Naive thymus-derived CD8-positive, alpha-beta T cell (primary cell): Measurements from ENCODE around the gene HIC2. TPM values are rescaled to one million over a fixed set of nuclear protein-coding genes. Genes with fewer than 3 reads are reported as not detected.
"Not testable (repeated sequence)": the region's sequence is repeated elsewhere in the genome, so short reads cannot be mapped to it uniquely, and the experiment has no call there.

ENCODE experiments used
- ATAC-seq, 2 donors: fragments of 150-1000 bp; cut with Tn5 transposase in 1 of 2; sonication (Bioruptor Pico), chemical (Tn5 transposase) in 1 of 2; 1 replicate in 1 of 2; 2 replicates in 1 of 2; pipeline ENCODE4 v1.10.0; 2021; ENCODE audit warnings: mild to moderate bottlenecking in 2 of 2, moderate library complexity in 2 of 2
- POLR2A ChIA-PET: fragments of 350-600 bp; sonication (Branson Sonifier 250); formaldehyde crosslinking; loops from one replicate; lab custom pipeline; 2021; ENCODE audit warnings: antibody characterized with exemption; lab: Charles Lee
- DNase-seq, 10 donors: peaks; one replicate each; pipeline versions ENCODE4 v3.0.0 to v3.0.0-alpha.2; 2020 to 2022
- H3K27ac Mint-ChIP-seq, 10 donors: one replicate each; pipeline ENCODE4 v1.8.0; 2020 to 2022; ENCODE audit warnings: mild to moderate bottlenecking in 10 of 10, mixed read lengths in 10 of 10, moderate library complexity in 4 of 10, inconsistent platforms in 1 of 10
- H3K27me3 Mint-ChIP-seq, 5 donors: one replicate each; pipeline ENCODE4 v1.8.0; 2021 to 2022; ENCODE audit warnings: mixed read lengths in 5 of 5
- H3K36me3 Mint-ChIP-seq, 3 donors: one replicate each; pipeline ENCODE4 v1.8.0; 2020 to 2022; ENCODE audit warnings: mixed read lengths in 3 of 3, mild to moderate bottlenecking in 2 of 3, inconsistent platforms in 1 of 3
- H3K4me1 Mint-ChIP-seq, 4 donors: one replicate each; pipeline ENCODE4 v1.8.0; 2021 to 2022; ENCODE audit warnings: mixed read lengths in 4 of 4
- H3K4me3 Mint-ChIP-seq, 10 donors: one replicate each; pipeline ENCODE4 v1.8.0; 2020 to 2022; ENCODE audit warnings: mild to moderate bottlenecking in 10 of 10, mixed read lengths in 10 of 10, moderate library complexity in 6 of 10, inconsistent platforms in 1 of 10
- H3K9me3 Mint-ChIP-seq, 9 donors: one replicate each; pipeline ENCODE4 v1.8.0; 2020 to 2022; ENCODE audit warnings: mixed read lengths in 9 of 9, mild to moderate bottlenecking in 3 of 9, inconsistent platforms in 1 of 9, moderate library complexity in 1 of 9
- polyA plus RNA-seq, 3 donors: library from polyadenylated mRNA; unstranded; fragments of 300-500 nt; fragmentation: Illumina TruSeq; gene quantifications; one replicate each; pipeline ENCODE4 v1.2.3, GENCODE V29; 2021
- total RNA-seq, 8 experiments: library from RNA in 2 of 8; stranded (reverse) in 2 of 8; gene quantifications; one replicate each; pipeline ENCODE4 v1.2.3 and lab custom pipeline; 2021 to 2026

The HIC2 gene
- total and polyA plus RNA-seq, 5 experiments from 2014 or later: 0.77 to 11.3 (median 1.1) TPM

- ATAC-seq, H3K4me1 Mint-ChIP-seq, POLR2A ChIA-PET, DNase-seq, H3K4me3 Mint-ChIP-seq, H3K27me3 Mint-ChIP-seq, H3K27ac Mint-ChIP-seq, H3K9me3 Mint-ChIP-seq: not testable (repeated sequence)
- H3K36me3 Mint-ChIP-seq: peaks cover 0 to 11% (median 0%) of the 10 kb centered on the region in 3 donors
Observed at GRCh38 chr22:21442123-21442522, 25.0 kb downstream of the HIC2 start.

- H3K27me3 Mint-ChIP-seq, POLR2A ChIA-PET, ATAC-seq, H3K27ac Mint-ChIP-seq, H3K4me1 Mint-ChIP-seq, H3K4me3 Mint-ChIP-seq, H3K9me3 Mint-ChIP-seq: not testable (repeated sequence)
- peak in 2 of 10 donors; percentile 11 to 46 for DNase-seq
- H3K36me3 Mint-ChIP-seq: peaks cover 0 to 14% (median 0%) of the 10 kb centered on the region in 3 donors
Observed at GRCh38 chr22:21442646-21443045, 25.5 kb downstream of the HIC2 start.

DNA sequence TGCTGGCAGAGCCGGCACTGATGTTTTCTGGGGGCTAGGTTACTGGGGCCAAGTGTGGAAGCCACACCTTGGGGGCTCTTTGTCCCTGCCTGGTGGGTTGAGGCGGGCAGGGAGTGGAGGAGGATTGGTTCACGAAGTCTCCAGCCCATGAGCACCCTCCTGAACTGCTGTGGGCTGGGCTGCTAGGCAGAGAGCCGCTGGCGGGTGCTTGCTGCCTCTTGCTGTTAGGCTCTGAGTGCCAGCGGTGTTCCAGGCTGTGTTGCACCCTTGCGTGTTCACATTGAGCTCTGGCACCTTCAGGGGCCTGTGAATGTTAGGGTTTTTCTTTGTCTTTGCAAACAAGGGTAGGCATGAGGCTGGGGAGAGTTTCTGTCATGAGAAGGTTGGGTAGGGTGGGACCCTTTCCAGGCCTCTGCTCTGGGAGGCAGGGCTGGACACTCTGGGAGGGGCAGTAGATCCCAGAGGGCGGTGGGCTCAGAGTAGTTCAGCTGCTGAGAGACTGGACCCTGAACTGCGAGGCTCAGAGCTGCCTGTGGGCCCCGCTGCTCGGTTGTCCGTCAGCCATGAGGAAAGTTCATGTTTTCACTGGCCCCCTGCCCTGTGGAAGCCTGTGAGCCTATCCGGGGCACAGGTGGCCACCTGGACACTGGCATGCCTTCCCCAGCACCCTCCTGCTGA is 26.0 kb downstream of the HIC2 start:
- peaks cover 0 to 3% (median 0%) of the 10 kb centered on the region in 4 donors for H3K4me1 Mint-ChIP-seq
- H3K4me3 Mint-ChIP-seq: no peak overlapping the region
- POLR2A ChIA-PET: no interaction called here
- H3K36me3 Mint-ChIP-seq: peaks cover 0 to 19% (median 0%) of the 10 kb centered on the region in 3 donors
- DNase-seq: peak in 2 of 10 donors; percentile 10 to 53
- ATAC-seq: no peak
- no peaks in the 10 kb centered on the region for H3K9me3 Mint-ChIP-seq
- peak overlapping the region in 1 of 10 donors; percentile 65 for H3K27ac Mint-ChIP-seq
- H3K27me3 Mint-ChIP-seq: no peaks in the 10 kb centered on the region

GRCh38 chr22:21443735-21444421 is 26.7 kb downstream of the HIC2 start:
- Mint-ChIP-seq H3K4me1 (peaks cover 0 to 3% (median 0%) of the 10 kb centered on the region in 4 donors), H3K4me3 (no peak overlapping the region), H3K9me3 (no peaks in the 10 kb centered on the region), H3K36me3 (peaks cover 0 to 22% (median 0%) of the 10 kb centered on the region in 3 donors), H3K27ac (no peak overlapping the region), H3K27me3 (no peaks in the 10 kb centered on the region)
- DNase-seq (peak in 1 of 10 donors; percentile 41), ATAC-seq (no peak)
- POLR2A ChIA-PET: no interaction called here

- POLR2A ChIA-PET: no interaction called here
Observed at GRCh38 chr22:21444701-21445436, 27.7 kb downstream of the HIC2 start.

DNA sequence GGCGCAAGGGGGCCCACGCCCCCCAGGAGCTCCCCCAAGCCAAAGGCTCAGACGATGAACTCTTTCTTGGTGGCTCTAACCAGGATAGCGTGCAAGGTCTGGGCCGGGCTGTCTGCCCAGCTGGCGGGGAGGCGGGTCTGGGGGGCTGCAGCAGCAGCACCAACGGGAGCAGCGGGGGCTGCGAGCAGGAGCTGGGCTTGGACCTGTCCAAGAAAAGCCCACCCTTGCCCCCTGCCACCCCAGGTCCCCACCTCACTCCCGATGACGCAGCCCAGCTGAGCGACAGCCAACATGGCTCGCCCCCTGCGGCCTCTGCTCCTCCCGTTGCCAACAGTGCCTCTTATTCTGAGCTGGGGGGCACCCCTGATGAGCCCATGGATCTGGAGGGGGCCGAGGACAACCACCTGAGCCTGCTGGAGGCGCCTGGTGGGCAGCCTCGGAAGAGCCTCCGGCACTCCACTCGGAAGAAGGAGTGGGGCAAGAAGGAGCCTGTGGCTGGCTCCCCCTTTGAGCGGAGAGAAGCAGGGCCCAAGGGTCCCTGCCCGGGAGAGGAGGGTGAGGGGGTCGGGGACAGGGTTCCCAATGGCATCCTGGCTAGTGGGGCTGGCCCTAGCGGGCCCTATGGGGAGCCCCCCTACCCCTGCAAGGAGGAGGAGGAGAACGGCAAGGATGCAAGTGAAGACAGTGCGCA is 28.4 kb downstream of the HIC2 start:
- Mint-ChIP-seq H3K27me3 (no peaks in the 10 kb centered on the region), H3K27ac (no peak overlapping the region), H3K9me3 (no peaks in the 10 kb centered on the region), H3K36me3 (peaks cover 0 to 22% (median 0%) of the 10 kb centered on the region in 3 donors), H3K4me3 (no peak overlapping the region), H3K4me1 (peaks cover 0 to 3% (median 0%) of the 10 kb centered on the region in 4 donors)
- DNase-seq: peak in 2 of 10 donors; percentile 12 to 45
- no peak for ATAC-seq
- POLR2A ChIA-PET: no interaction called here

More at GRCh38 chr22:21444701-21445436, 27.7 kb downstream of the HIC2 start:
- Mint-ChIP-seq H3K4me1 (peaks cover 0 to 3% (median 0%) of the 10 kb centered on the region in 4 donors), H3K4me3 (no peak overlapping the region), H3K27me3 (no peaks in the 10 kb centered on the region), H3K27ac (no peak overlapping the region), H3K36me3 (peaks cover 0 to 22% (median 0%) of the 10 kb centered on the region in 3 donors), H3K9me3 (no peaks in the 10 kb centered on the region)
- DNase-seq (peak in 2 of 10 donors; percentile 12 to 49), ATAC-seq (no peak)

- ATAC-seq: no peak
- no peaks in the 10 kb centered on the region for H3K9me3 Mint-ChIP-seq
Observed at GRCh38 chr22:21446128-21446826, 29.1 kb downstream of the HIC2 start.

DNA sequence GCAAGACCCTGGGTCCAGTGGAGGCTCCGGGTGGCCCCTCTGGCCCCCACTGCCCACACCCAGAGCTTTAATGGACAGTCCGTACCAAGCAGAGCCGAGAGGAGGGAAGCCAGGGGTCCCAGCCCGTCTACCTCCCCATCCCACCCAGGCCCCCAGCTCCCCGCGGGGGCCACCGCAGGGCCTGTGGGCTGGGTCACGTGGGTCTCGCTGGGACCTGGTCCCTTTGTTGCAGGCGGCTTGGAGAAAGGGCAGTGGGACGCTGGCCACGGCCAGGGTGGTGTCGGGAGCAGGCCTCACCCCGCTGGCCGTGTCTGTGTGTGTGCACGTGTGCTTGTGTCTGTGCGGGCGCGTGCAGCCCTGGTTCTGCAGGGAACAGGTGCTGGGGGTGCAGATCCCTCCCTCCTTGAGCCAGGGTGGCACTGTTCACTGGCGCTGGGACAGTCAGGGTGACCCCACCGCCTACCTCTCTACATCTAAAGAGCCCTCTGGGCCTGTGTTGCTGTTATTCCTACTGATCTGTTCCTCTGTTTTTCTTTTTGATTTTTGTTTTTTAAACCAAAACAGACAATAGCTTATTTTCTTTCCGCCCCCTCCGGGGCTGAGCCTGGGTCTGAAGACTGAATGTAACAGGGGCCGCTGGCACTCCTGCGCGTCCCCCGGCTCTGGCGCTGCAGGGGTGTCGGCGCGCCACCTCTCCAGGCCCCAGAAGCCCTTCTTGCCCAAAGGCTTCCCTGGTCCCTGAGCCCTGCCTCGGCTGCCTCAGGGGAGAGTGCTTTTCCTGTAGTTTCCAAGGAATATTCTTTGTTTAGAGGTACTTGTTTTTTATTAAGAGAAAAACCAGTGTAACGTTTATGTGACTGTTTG is 29.9 kb downstream of the HIC2 start:
- H3K36me3 Mint-ChIP-seq: peaks cover 0 to 22% (median 0%) of the 10 kb centered on the region in 3 donors
- peak in 2 of 10 donors; percentile 10 to 22 for DNase-seq
- H3K9me3 Mint-ChIP-seq: no peaks in the 10 kb centered on the region

More at GRCh38 chr22:21446128-21446826, 29.1 kb downstream of the HIC2 start:
- no peak overlapping the region for H3K4me3 Mint-ChIP-seq
- H3K27ac Mint-ChIP-seq: no peak overlapping the region
- DNase-seq: peak in 2 of 10 donors; percentile 15 to 61
- POLR2A ChIA-PET: no interaction called here
- peaks cover 0 to 3% (median 0%) of the 10 kb centered on the region in 4 donors for H3K4me1 Mint-ChIP-seq
- no peaks in the 10 kb centered on the region for H3K27me3 Mint-ChIP-seq
- peaks cover 0 to 22% (median 0%) of the 10 kb centered on the region in 3 donors for H3K36me3 Mint-ChIP-seq

DNA sequence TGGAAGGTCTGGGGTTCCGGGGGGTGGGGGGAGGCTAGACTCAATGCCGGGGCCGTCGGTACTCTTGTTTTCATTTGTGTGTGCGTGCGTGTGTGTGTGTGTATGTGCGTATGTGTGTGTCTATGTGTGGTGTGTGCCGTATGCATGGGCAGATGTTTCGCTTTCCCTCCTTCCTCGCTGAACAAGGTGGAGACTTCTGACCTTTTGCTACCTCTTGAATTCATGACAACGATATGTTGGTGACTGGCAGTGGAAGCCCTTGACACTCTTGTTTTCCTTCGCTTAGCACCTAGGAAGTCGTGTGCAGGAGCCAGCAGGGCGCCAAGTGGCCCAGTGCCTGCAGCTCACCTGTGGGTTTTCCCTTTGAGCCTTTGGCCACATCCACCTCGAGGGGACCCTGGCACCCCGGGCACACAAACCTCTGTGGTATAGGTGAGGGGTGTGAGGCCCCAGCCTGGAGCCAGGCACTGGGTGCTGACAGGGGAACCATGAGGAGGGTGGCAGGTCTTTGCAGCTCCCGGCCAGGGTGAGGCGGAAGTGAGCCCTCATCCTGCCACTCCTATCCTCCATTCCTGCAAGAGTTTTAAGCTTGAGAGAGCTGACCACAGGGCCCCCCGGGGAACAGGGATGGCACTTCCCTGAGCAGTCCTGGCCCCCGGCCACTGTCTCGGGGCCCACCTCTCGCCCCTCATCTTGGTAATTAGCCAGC is 30.7 kb downstream of the HIC2 start:
- H3K4me1 Mint-ChIP-seq: peaks cover 0 to 3% (median 0%) of the 10 kb centered on the region in 4 donors
- H3K4me3 Mint-ChIP-seq: no peak overlapping the region
- H3K27me3 Mint-ChIP-seq: no peaks in the 10 kb centered on the region
- peaks cover 0 to 22% (median 0%) of the 10 kb centered on the region in 3 donors for H3K36me3 Mint-ChIP-seq
- POLR2A ChIA-PET: no interaction called here
- ATAC-seq (no peak), DNase-seq (peak in 1 of 10 donors; percentile 16)
- H3K27ac Mint-ChIP-seq: peak overlapping the region in 1 of 10 donors; percentile 60
- no peaks in the 10 kb centered on the region for H3K9me3 Mint-ChIP-seq

More for the DNA sequence above, 29.9 kb downstream of the HIC2 start:
- POLR2A ChIA-PET: no interaction called here
- no peaks in the 10 kb centered on the region for H3K27me3 Mint-ChIP-seq
- H3K27ac Mint-ChIP-seq: no peak overlapping the region
- no peak for ATAC-seq
- H3K4me1 Mint-ChIP-seq: peaks cover 0 to 3% (median 0%) of the 10 kb centered on the region in 4 donors
- H3K4me3 Mint-ChIP-seq: no peak overlapping the region

- POLR2A ChIA-PET: no interaction called here
- H3K9me3 Mint-ChIP-seq: no peaks in the 10 kb centered on the region
- peak overlapping the region in 1 of 10 donors; percentile 53 for H3K27ac Mint-ChIP-seq
- H3K27me3 Mint-ChIP-seq: no peaks in the 10 kb centered on the region
- H3K36me3 Mint-ChIP-seq: peaks cover 0 to 22% (median 0%) of the 10 kb centered on the region in 3 donors
- DNase-seq (no peak), ATAC-seq (no peak)
- peak overlapping the region in 1 of 10 donors; percentile 33 for H3K4me3 Mint-ChIP-seq
- H3K4me1 Mint-ChIP-seq: no peaks in the 10 kb centered on the region
Observed at GRCh38 chr22:21448627-21449416, 31.7 kb downstream of the HIC2 start.
